ENCODE measurements around the gene AGO4. TPM values are rescaled to one million over a fixed set of nuclear protein-coding genes. Genes with fewer than 3 reads are reported as not detected.

The AGO4 gene
- total RNA-seq, 1 donor from 2014 or later = 35.1 TPM

- Mint-ChIP-seq H3K27me3 (peaks cover 3% of the 10 kb centered on the region), H3K4me3 (ENCODE audit: low read depth) (peak overlapping the region; percentile 67), H3K4me1 (ENCODE audit: low read depth) (peaks cover 28% of the 10 kb centered on the region), H3K9me3 (ENCODE audit: low read depth) (no peaks in the 10 kb centered on the region), H3K27ac (peak overlapping the region; percentile 25), H3K36me3 (ENCODE audit: insufficient read depth) (no peaks in the 10 kb centered on the region)
- DNase-seq (ENCODE audit: low spot score, unreplicated experiment) = no peak
- no peak for TF ChIP-seq CTCF (IDR thresholded peaks at IDR 0.05; ENCODE audit: unreplicated experiment)
Observed at GRCh38 chr1:35881850-35882273, 74.0 kb downstream of the AGO4 start.

GRCh38 chr1:35882586-35882944 is 74.7 kb downstream of the AGO4 start:
- no peak overlapping the region for H3K27ac Mint-ChIP-seq
- TF ChIP-seq CTCF (IDR thresholded peaks at IDR 0.05; ENCODE audit: unreplicated experiment) = no peak
- H3K9me3 Mint-ChIP-seq (ENCODE audit: low read depth) = no peaks in the 10 kb centered on the region
- peak overlapping the region; percentile 67 for H3K4me3 Mint-ChIP-seq (ENCODE audit: low read depth)
- H3K27me3 Mint-ChIP-seq = peaks cover 3% of the 10 kb centered on the region
- H3K36me3 Mint-ChIP-seq (ENCODE audit: insufficient read depth) = no peaks in the 10 kb centered on the region
- H3K4me1 Mint-ChIP-seq (ENCODE audit: low read depth) = peaks cover 35% of the 10 kb centered on the region
- DNase-seq (ENCODE audit: low spot score, unreplicated experiment) = peak; percentile 12

DNA sequence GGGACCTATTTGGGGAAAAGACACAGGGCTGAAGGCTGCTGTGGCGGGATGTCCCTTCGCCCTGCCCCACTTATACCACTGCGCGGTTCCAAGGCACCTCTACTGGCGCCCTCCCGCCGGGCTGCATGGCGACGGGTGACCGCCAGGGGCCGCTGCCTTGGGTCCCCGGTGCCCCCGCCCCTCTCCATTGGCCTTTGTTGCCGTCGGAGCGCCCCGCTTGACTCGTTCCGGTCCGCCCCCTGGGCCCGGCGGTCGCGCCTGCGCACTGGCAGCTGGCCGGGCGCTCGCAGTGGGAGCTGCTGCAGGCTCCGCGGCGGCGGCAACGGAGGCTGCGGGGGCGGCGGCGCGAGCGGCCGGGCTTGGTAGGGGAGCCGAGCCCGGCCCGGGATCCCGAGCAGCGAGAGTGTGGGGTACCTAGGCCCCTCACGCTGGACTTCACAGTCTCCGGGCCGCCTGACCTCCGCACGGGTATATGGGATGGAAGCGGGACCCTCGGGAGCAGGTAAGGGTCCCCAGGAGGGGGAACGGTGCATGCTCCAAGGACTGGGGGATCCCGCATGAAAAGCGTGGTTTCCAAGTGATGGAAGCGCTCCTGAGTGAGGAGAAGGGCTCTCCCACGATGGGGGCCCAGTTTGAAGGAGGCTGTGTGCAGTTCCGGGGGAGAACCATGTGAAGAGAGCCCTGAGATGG is 75.3 kb downstream of the AGO4 start, which contains the start of gene AGO1:
TSS of gene AGO1 (plus strand) at position 265 of the 690 bp plus-strand sequence. CDS start at position 478, 213 bp downstream.
- H3K9me3 Mint-ChIP-seq (ENCODE audit: low read depth) = no peaks in the 10 kb centered on the region
- H3K4me3 Mint-ChIP-seq (ENCODE audit: low read depth) = peak within 1 kb of the TSS; percentile 97
- no peaks in the 10 kb centered on the region for H3K36me3 Mint-ChIP-seq (ENCODE audit: insufficient read depth)
- H3K27ac Mint-ChIP-seq = peak within 1 kb of the TSS; percentile 97
- H3K4me1 Mint-ChIP-seq (ENCODE audit: low read depth) = peaks cover 39% of the 10 kb centered on the region
- peaks cover 3% of the 10 kb centered on the region for H3K27me3 Mint-ChIP-seq
- peak; percentile 98 for TF ChIP-seq CTCF (IDR thresholded peaks at IDR 0.05; ENCODE audit: unreplicated experiment)
- peak; percentile 98 for DNase-seq (ENCODE audit: low spot score, unreplicated experiment)

DNA sequence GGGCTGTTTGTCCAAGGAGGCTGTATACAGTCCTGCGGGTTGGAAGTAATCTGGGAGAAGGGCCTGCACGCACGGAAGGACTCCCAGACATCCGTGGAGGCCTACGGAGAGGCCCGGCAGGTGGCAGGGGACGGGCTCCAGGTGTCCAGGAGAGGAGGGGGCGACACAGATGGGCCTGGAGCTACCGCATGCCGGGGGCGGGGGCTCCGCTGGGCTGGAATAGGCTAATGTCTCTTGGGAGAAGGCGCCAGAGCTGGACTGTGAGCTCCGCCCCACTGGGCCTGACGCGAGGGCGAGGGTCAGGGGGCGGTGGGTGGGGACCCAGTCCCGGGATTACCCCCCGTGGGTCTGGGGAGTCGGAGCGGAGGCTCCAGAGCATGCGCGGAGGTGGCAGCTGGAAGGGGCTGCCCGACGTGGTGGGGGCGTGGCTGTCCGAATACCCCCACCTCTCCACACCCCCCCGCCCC is 75.9 kb downstream of the AGO4 start:
- DNase-seq (ENCODE audit: low spot score, unreplicated experiment) = peak; percentile 68
- Mint-ChIP-seq H3K27me3 (peaks cover 3% of the 10 kb centered on the region), H3K4me3 (ENCODE audit: low read depth) (peak overlapping the region; percentile 97), H3K36me3 (ENCODE audit: insufficient read depth) (peaks cover 3% of the 10 kb centered on the region), H3K9me3 (ENCODE audit: low read depth) (no peaks in the 10 kb centered on the region), H3K4me1 (ENCODE audit: low read depth) (peaks cover 39% of the 10 kb centered on the region), H3K27ac (peak overlapping the region; percentile 97)
- no peak for TF ChIP-seq CTCF (IDR thresholded peaks at IDR 0.05; ENCODE audit: unreplicated experiment)

DNA sequence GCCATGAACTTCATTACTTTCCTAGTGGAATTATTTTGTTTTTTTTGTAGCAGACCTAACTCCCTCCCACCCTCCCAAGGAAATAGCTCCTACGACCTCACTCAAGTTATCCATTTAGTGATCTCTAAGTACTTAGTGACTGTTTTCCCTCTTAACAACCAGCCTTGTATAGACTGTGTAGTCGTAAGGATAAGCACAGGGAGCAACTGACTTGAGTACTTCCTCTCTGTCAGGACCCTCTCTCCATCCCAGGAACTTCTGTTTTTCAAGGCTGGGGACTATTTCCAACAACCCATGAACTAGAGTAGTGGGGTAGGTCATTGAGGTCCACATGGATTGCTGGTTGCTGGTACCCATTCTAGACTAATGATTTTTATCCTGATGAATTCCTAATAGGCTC is 77.1 kb downstream of the AGO4 start:
- peak overlapping the region; percentile 86 for H3K27ac Mint-ChIP-seq
- H3K9me3 Mint-ChIP-seq (ENCODE audit: low read depth) = no peaks in the 10 kb centered on the region
- no peak for DNase-seq (ENCODE audit: low spot score, unreplicated experiment)
- peak overlapping the region; percentile 54 for H3K4me3 Mint-ChIP-seq (ENCODE audit: low read depth)
- peaks cover 39% of the 10 kb centered on the region for H3K4me1 Mint-ChIP-seq (ENCODE audit: low read depth)
- peaks cover 9% of the 10 kb centered on the region for H3K36me3 Mint-ChIP-seq (ENCODE audit: insufficient read depth)
- TF ChIP-seq CTCF (IDR thresholded peaks at IDR 0.05; ENCODE audit: unreplicated experiment) = no peak
- peaks cover 3% of the 10 kb centered on the region for H3K27me3 Mint-ChIP-seq

All from progenitor cell of endocrine pancreas (in vitro differentiated cells).